HEK293 (cell line): ENCODE data around the gene PAPLN.

Experiments used
- CTCF ChIA-PET: fragments of 350-600 bp; formaldehyde crosslinking; extraction: SDS; loops from one replicate; lab custom pipeline; 2021; ENCODE audit warnings: antibody characterized with exemption; lab: Yijun Ruan, JAX
- POLR2A ChIA-PET: fragments of 300-600 bp; formaldehyde crosslinking; extraction: SDS; loops from one replicate; lab custom pipeline; 2020; ENCODE audit warnings: antibody characterized with exemption, inconsistent platforms; lab: Yijun Ruan, JAX
- H3K27ac ChIP-seq: fragments of 200-500 bp; sonication (Bioruptor generic); 2 replicates; pipeline ENCODE4 v1.5.1; 2014; ENCODE audit warnings: low read depth, low read length, control low read depth, inconsistent platforms; ENCODE audit errors: extremely low read depth
- H3K36me3 ChIP-seq, 2 experiments: fragments of 200-500 bp in 1 of 2; sonication (Bioruptor generic) in 1 of 2; 1 replicate in 1 of 2; 2 replicates in 1 of 2; pipeline ENCODE4 v1.5.1; 2014 to 2017; ENCODE audit warnings: inconsistent platforms in 2 of 2, low read length in 2 of 2; ENCODE audit not compliant: control insufficient read depth in 2 of 2, insufficient read depth in 1 of 2
- H3K4me1 ChIP-seq: fragments of 200-500 bp; sonication (Bioruptor generic); 2 replicates; pipeline ENCODE4 v1.5.1; 2014; ENCODE audit warnings: mild to moderate bottlenecking, low read length, inconsistent platforms; ENCODE audit not compliant: control insufficient read depth, insufficient read depth
- H3K4me3 ChIP-seq: 2 replicates; pipeline ENCODE4 v1.5.1; 2011; ENCODE audit warnings: low read depth, mild to moderate bottlenecking, control low read depth, low read length, moderate library complexity
- H3K9me3 ChIP-seq: fragments of 200-500 bp; sonication (Bioruptor generic); 2 replicates; pipeline ENCODE4 v1.5.1; 2014; ENCODE audit warnings: low read depth, low read length, inconsistent platforms; ENCODE audit not compliant: control insufficient read depth, insufficient read depth
- GLIS1 ChIP-seq: fragments of 450-650 bp; formaldehyde crosslinking; IDR thresholded peaks from 2 replicates; pipeline ENCODE4 v1.5.1; 2016; ENCODE audit warnings: missing biosample characterization, missing genetic modification characterization
- OSR2 ChIP-seq: fragments of 450-650 bp; formaldehyde crosslinking; IDR thresholded peaks from 2 replicates; pipeline ENCODE4 v1.5.1; 2016; ENCODE audit warnings: missing biosample characterization, missing genetic modification characterization
- PBX3 ChIP-seq: sonication (generic); formaldehyde crosslinking; IDR thresholded peaks from 2 replicates; pipeline ENCODE4 v1.8.1; 2022; ENCODE audit warnings: mild to moderate bottlenecking, moderate library complexity, missing genetic modification reagents
- ZFP69B ChIP-seq: fragments of 450-650 bp; formaldehyde crosslinking; IDR thresholded peaks from 2 replicates; pipeline ENCODE4 v1.5.1; 2016; ENCODE audit warnings: missing biosample characterization, missing genetic modification characterization
- ZNF10 ChIP-seq: fragments of 450-650 bp; formaldehyde crosslinking; IDR thresholded peaks from 2 replicates; pipeline ENCODE4 v1.5.1; 2017; ENCODE audit warnings: missing biosample characterization, missing genetic modification characterization
- ZNF266 ChIP-seq: fragments of 450-650 bp; formaldehyde crosslinking; IDR thresholded peaks from 2 replicates; pipeline ENCODE4 v1.5.1; 2016; ENCODE audit warnings: missing biosample characterization, missing genetic modification characterization, low read depth
- ZNF302 ChIP-seq: fragments of 450-650 bp; formaldehyde crosslinking; IDR thresholded peaks from 2 replicates; pipeline ENCODE4 v1.5.1; 2016; ENCODE audit warnings: missing biosample characterization, missing genetic modification characterization, low read depth
- ZNF350 ChIP-seq: fragments of 450-650 bp; formaldehyde crosslinking; IDR thresholded peaks from 2 replicates; pipeline ENCODE4 v1.5.0; 2017; ENCODE audit warnings: missing biosample characterization, mild to moderate bottlenecking, missing genetic modification characterization
- ZNF362 ChIP-seq: fragments of 450-650 bp; formaldehyde crosslinking; IDR thresholded peaks from 2 replicates; pipeline ENCODE4 v1.5.1; 2016; ENCODE audit warnings: missing biosample characterization, missing genetic modification characterization
- ZNF473 ChIP-seq: fragments of 450-650 bp; formaldehyde crosslinking; IDR thresholded peaks from 2 replicates; pipeline ENCODE4 v1.5.1; 2017; ENCODE audit warnings: missing biosample characterization, missing genetic modification characterization
- ZNF48 ChIP-seq: fragments of 450-650 bp; formaldehyde crosslinking; IDR thresholded peaks from 2 replicates; pipeline ENCODE4 v1.5.1; 2016; ENCODE audit warnings: missing biosample characterization, missing genetic modification characterization
- ZNF529 ChIP-seq: fragments of 450-650 bp; formaldehyde crosslinking; IDR thresholded peaks from 2 replicates; pipeline ENCODE4 v1.5.1; 2017; ENCODE audit warnings: missing genetic modification characterization, missing biosample characterization; ENCODE audit not compliant: insufficient replicate concordance
- ZNF585B ChIP-seq: fragments of 450-650 bp; formaldehyde crosslinking; IDR thresholded peaks from 2 replicates; pipeline ENCODE4 v1.5.1; 2016; ENCODE audit warnings: missing biosample characterization, missing genetic modification characterization
- ZNF600 ChIP-seq: fragments of 450-650 bp; formaldehyde crosslinking; IDR thresholded peaks from 2 replicates; pipeline ENCODE4 v1.5.1; 2016; ENCODE audit warnings: missing biosample characterization, missing genetic modification characterization
- ZNF626 ChIP-seq: fragments of 450-650 bp; sonication (Bioruptor Pico); formaldehyde crosslinking; IDR thresholded peaks from 2 replicates; pipeline ENCODE4 v1.5.1; 2018; ENCODE audit warnings: missing biosample characterization, missing genetic modification characterization, inconsistent platforms
- ZNF791 ChIP-seq: fragments of 450-650 bp; formaldehyde crosslinking; IDR thresholded peaks from 2 replicates; pipeline ENCODE4 v1.5.1; 2016; ENCODE audit warnings: missing biosample characterization, missing genetic modification characterization
- ZSCAN16 ChIP-seq: fragments of 450-650 bp; formaldehyde crosslinking; IDR thresholded peaks from 2 replicates; pipeline ENCODE4 v1.5.1; 2016; ENCODE audit warnings: missing biosample characterization, missing genetic modification characterization
- TF ChIP-seq, protein P1 (sequence below): fragments of 450-650 bp; formaldehyde crosslinking; IDR thresholded peaks from 2 replicates; pipeline ENCODE4 v1.5.1; 2016; ENCODE audit warnings: missing biosample characterization, missing genetic modification characterization

The PAPLN gene

GRCh38 chr14:73251516-73252215, 14.4 kb downstream of the PAPLN start:
- no peaks in the 10 kb centered on the region for H3K4me1 ChIP-seq
- no peaks in the 10 kb centered on the region for H3K9me3 ChIP-seq
- no peak overlapping the region for H3K27ac ChIP-seq
- H3K36me3 ChIP-seq, result no peaks in the 10 kb centered on the region; a peak in 1 of 3 replicates
- CTCF ChIA-PET, result no interaction called here
- POLR2A ChIA-PET, result no interaction called here
- H3K4me3 ChIP-seq, result no peak overlapping the region
- TF ChIP-seq ZNF600 (tag by site-specific recombination) (no peak), ZFP69B (no peak), PBX3 (no peak), ZNF10 (tag by site-specific recombination) (no peak), ZNF626 (tag by site-specific recombination) (no peak), ZNF362 (tag by site-specific recombination) (no peak), ZNF473 (tag by site-specific recombination) (no peak), ZSCAN16 (tag by site-specific recombination) (no peak), ZNF585B (tag by site-specific recombination) (no peak), ZNF48 (tag by site-specific recombination) (no peak), GLIS1 (tag by site-specific recombination) (no peak)
- TF ChIP-seq, protein P1, sequence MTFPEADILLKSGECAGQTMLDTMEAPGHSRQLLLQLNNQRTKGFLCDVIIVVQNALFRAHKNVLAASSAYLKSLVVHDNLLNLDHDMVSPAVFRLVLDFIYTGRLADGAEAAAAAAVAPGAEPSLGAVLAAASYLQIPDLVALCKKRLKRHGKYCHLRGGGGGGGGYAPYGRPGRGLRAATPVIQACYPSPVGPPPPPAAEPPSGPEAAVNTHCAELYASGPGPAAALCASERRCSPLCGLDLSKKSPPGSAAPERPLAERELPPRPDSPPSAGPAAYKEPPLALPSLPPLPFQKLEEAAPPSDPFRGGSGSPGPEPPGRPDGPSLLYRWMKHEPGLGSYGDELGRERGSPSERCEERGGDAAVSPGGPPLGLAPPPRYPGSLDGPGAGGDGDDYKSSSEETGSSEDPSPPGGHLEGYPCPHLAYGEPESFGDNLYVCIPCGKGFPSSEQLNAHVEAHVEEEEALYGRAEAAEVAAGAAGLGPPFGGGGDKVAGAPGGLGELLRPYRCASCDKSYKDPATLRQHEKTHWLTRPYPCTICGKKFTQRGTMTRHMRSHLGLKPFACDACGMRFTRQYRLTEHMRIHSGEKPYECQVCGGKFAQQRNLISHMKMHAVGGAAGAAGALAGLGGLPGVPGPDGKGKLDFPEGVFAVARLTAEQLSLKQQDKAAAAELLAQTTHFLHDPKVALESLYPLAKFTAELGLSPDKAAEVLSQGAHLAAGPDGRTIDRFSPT (tag by site-specific recombination), result no peak

- no peak overlapping the region for H3K4me3 ChIP-seq
- no peak overlapping the region for H3K27ac ChIP-seq
- CTCF ChIA-PET, result no interaction called here
- no peaks in the 10 kb centered on the region for H3K4me1 ChIP-seq
- POLR2A ChIA-PET, result no interaction called here
- TF ChIP-seq GLIS1 (tag by site-specific recombination) (no peak), OSR2 (tag by site-specific recombination) (no peak), ZNF302 (tag by site-specific recombination) (no peak), ZNF350 (tag by site-specific recombination) (no peak), ZNF529 (tag by site-specific recombination) (no peak), ZNF791 (tag by site-specific recombination) (no peak), ZNF266 (no peak)
- TF ChIP-seq, all 188 proteins: peak for 0
- Histone ChIP-seq H3K9me3 (no peaks in the 10 kb centered on the region), H3K36me3 (no peaks in the 10 kb centered on the region; a peak in 1 of 3 replicates)
Measured at GRCh38 chr14:73252491-73253322, 15.4 kb downstream of the PAPLN start.
